HepG2 (cell line): ENCODE data around the gene PKD2L1. TPM values are rescaled to one million over a fixed set of nuclear protein-coding genes. Genes with fewer than 3 reads are reported as not detected.

Experiments used
- ARNT ChIP-seq: fragments of 450-650 bp; IDR thresholded peaks from 2 replicates; pipeline ENCODE4 v1.6.1; 2017
- CAMTA2 ChIP-seq: sonication (generic); formaldehyde crosslinking; IDR thresholded peaks from 2 replicates; pipeline ENCODE4 v1.4.0; 2020; ENCODE audit warnings: mild to moderate bottlenecking, missing genetic modification reagents, borderline replicate concordance
- FOXA3 ChIP-seq: IDR thresholded peaks from 2 replicates; pipeline ENCODE4 v1.6.1; 2016; ENCODE audit warnings: missing genetic modification reagents, missing compliant biosample characterization
- FOXO4 ChIP-seq: sonication (generic); formaldehyde crosslinking; conservative IDR thresholded peaks from 2 replicates; pipeline ENCODE4 v1.8.1; 2023; ENCODE audit warnings: missing genetic modification reagents
- GTF2F1 ChIP-seq: fragments of 150-350 bp; IDR thresholded peaks from 2 replicates; pipeline ENCODE4 v1.6.1; 2014; ENCODE audit warnings: low read length
- JARID2 ChIP-seq: sonication (generic); formaldehyde crosslinking; IDR thresholded peaks from 2 replicates; pipeline ENCODE4 v1.8.1; 2023; ENCODE audit warnings: missing genetic modification reagents, inconsistent platforms; ENCODE audit not compliant: insufficient replicate concordance
- PAWR ChIP-seq: sonication (generic); formaldehyde crosslinking; IDR thresholded peaks from 2 replicates; pipeline ENCODE4 v1.4.0; 2020; ENCODE audit warnings: missing genetic modification reagents, mild to moderate bottlenecking, borderline replicate concordance
- POLR2A ChIP-seq, 2 experiments: IDR thresholded peaks; 2 replicates each; pipeline ENCODE4 v1.6.1; 2011; ENCODE audit warnings: low read depth in 2 of 2, low read length in 2 of 2, mild to moderate bottlenecking in 1 of 2, moderate library complexity in 1 of 2; ENCODE audit not compliant: insufficient read depth in 1 of 2
- PPARG ChIP-seq: conservative IDR thresholded peaks from 2 replicates; pipeline ENCODE4 v1.6.1; 2016; ENCODE audit warnings: missing biosample characterization, missing genetic modification reagents
- SOX6 ChIP-seq, 2 experiments: fragments of 450-650 bp in 1 of 2; sonication (generic) in 1 of 2; formaldehyde crosslinking in 1 of 2; IDR thresholded peaks; 2 replicates each; pipeline versions ENCODE4 v1.4.0 to v1.6.1; 2017 to 2020; ENCODE audit warnings: antibody characterized with exemption in 1 of 2, mild to moderate bottlenecking in 1 of 2, missing genetic modification reagents in 1 of 2
- SUZ12 ChIP-seq: fragments of 150-350 bp; IDR thresholded peaks from 2 replicates; pipeline ENCODE4 v1.6.1; 2014; ENCODE audit warnings: low read depth, low read length
- TERF1 ChIP-seq: sonication (generic); formaldehyde crosslinking; IDR thresholded peaks from 2 replicates; pipeline ENCODE4 v1.8.0; 2022; ENCODE audit warnings: mild to moderate bottlenecking, missing genetic modification reagents, moderate library complexity
- ZFP82 ChIP-seq: sonication (generic); formaldehyde crosslinking; IDR thresholded peaks from 2 replicates; pipeline ENCODE4 v1.5.1; 2020; ENCODE audit warnings: mild to moderate bottlenecking, missing genetic modification reagents, borderline replicate concordance
- ZNF12 ChIP-seq: sonication (generic); formaldehyde crosslinking; IDR thresholded peaks from 2 replicates; pipeline ENCODE4 v1.5.0; 2020; ENCODE audit warnings: missing genetic modification reagents
- ZNF224 ChIP-seq: sonication (generic); formaldehyde crosslinking; IDR thresholded peaks from 2 replicates; pipeline ENCODE4 v1.5.0; 2020; ENCODE audit warnings: mild to moderate bottlenecking, missing genetic modification reagents
- ZNF333 ChIP-seq: sonication (generic); formaldehyde crosslinking; IDR thresholded peaks from 2 replicates; pipeline ENCODE4 v1.4.0; 2020; ENCODE audit warnings: mild to moderate bottlenecking, missing genetic modification reagents, borderline replicate concordance
- ZSCAN30 ChIP-seq: sonication (generic); formaldehyde crosslinking; IDR thresholded peaks from 2 replicates; pipeline ENCODE4 v1.5.0; 2020; ENCODE audit warnings: mild to moderate bottlenecking, missing genetic modification reagents
- polyA plus RNA-seq, 8 experiments: library from polyadenylated mRNA; depleted of rRNA in 3 of 8; stranded (reverse) in 7 of 8; unstranded in 1 of 8; fragments of >200 nt; fragmentation: Illumina TruSeq in 4 of 8; extraction: Trizol in 4 of 8; gene quantifications; 2 replicates each; pipeline versions ENCODE4 v1.2.1 to v1.2.3, GENCODE V29; 2011 to 2016; ENCODE audit warnings: low read depth in 4 of 8, missing spikeins in 1 of 8, mixed read lengths in 1 of 8; ENCODE audit not compliant: insufficient read depth in 1 of 8
- total RNA-seq, 5 experiments: library from RNA; depleted of rRNA; stranded (reverse); fragments of >200 nt; fragmentation: Illumina TruSeq; extraction: Trizol; gene quantifications; 2 replicates each; pipeline ENCODE4 v1.2.3, GENCODE V29; 2016; ENCODE audit warnings: low read depth in 1 of 5
- TF ChIP-seq, protein P1 (sequence below): fragments of 450-650 bp; IDR thresholded peaks from 2 replicates; pipeline ENCODE4 v1.6.1; 2017
- TF ChIP-seq, protein P2 (sequence below): sonication (generic); formaldehyde crosslinking; IDR thresholded peaks from 2 replicates; pipeline ENCODE4 v1.5.1; 2020; ENCODE audit warnings: missing genetic modification reagents, mild to moderate bottlenecking, borderline replicate concordance
- TF ChIP-seq, protein P3 (sequence below): sonication (generic); formaldehyde crosslinking; IDR thresholded peaks from 2 replicates; pipeline ENCODE4 v1.4.0; 2020; ENCODE audit warnings: mild to moderate bottlenecking, missing genetic modification reagents

Gene PKD2L1
- total and polyA plus RNA-seq, 2 of the 13 experiments (the other 11 are each of a cell fraction or from before 2014, with no cell fraction given): 0.07 to 0.15 TPM

DNA sequence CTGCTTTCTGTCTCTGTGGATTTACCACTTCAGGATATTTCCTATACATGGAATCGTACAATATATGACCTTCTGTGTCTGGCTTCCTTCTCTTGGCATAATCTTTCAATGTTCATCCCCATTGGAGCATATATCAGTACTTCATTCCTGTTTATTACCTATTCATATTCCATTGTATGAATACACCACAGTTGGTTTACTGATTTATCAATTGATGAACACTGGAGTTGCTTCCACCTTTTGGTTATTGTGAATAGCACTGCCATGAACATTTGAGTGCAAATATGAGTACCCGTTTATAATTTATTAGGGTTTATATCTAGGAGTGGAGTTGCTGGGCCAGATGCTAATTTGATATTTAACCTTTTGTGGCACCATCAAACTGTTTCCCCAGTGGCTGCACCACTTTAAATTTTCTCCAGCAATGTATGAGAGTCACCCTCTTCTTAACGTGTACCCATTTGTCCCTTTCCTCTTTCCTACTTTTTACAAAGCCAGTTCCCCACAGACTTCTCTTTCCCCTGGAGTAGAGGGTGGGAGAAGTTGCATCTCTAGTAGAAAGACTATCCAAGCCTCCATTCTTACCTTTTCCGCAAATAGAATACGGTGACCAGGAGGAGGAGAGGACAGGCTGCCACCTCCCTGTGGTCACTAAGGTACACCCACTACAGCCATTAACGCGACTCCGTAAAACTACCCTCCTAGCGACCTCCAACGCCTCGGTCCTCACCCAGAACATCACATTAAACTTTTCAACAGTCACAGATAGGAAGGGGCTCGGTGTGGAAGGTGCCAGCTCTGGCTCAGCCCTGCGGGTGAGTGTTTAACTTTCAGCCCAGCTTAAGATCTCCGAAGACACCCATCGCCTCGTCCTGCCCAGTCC, 42.6 kb upstream of the PKD2L1 start (continued):
- no peak for TF ChIP-seq ZNF333
- no peak for TF ChIP-seq ZNF12 (CRISPR knock-in tag)
- no peak for TF ChIP-seq PAWR (CRISPR knock-in tag)
- TF ChIP-seq POLR2A (IDR thresholded peaks at IDR 0.05; ENCODE audit: insufficient read depth in 1 of 2, low read depth in 2 of 2, low read length in 2 of 2): peak in 1 of 2 experiments; percentile 90; a peak in 2 of 4 replicates
- TF ChIP-seq CAMTA2 (CRISPR knock-in tag): no peak
- TF ChIP-seq GTF2F1: no peak
- no peak for TF ChIP-seq ZFP82 (CRISPR knock-in tag)
- TF ChIP-seq ARNT: no peak
- TF ChIP-seq SUZ12: no peak
- no peak for TF ChIP-seq FOXO4 (CRISPR knock-in tag)
- no peak for TF ChIP-seq FOXA3 (CRISPR knock-in tag)
- TF ChIP-seq ZSCAN30: no peak
- TF ChIP-seq, protein P1, sequence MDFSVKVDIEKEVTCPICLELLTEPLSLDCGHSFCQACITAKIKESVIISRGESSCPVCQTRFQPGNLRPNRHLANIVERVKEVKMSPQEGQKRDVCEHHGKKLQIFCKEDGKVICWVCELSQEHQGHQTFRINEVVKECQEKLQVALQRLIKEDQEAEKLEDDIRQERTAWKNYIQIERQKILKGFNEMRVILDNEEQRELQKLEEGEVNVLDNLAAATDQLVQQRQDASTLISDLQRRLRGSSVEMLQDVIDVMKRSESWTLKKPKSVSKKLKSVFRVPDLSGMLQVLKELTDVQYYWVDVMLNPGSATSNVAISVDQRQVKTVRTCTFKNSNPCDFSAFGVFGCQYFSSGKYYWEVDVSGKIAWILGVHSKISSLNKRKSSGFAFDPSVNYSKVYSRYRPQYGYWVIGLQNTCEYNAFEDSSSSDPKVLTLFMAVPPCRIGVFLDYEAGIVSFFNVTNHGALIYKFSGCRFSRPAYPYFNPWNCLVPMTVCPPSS: no peak
- no peak for TF ChIP-seq PPARG
- no peak for TF ChIP-seq JARID2 (CRISPR knock-in tag)
- TF ChIP-seq, protein P2, sequence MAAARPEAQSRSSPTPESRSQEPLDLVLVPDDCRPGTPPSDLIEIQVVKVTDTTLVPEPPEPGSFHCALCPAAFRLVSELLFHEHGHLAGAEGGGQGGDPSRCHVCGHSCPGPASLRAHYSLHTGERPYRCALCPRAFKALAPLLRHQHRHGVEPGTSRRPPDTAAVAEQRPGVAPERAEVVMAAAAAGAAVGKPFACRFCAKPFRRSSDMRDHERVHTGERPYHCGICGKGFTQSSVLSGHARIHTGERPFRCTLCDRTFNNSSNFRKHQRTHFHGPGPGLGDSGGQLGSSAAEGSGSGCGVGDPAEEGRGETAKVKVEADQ (CRISPR knock-in tag): no peak
- no peak for TF ChIP-seq TERF1
- TF ChIP-seq ZNF224 (CRISPR knock-in tag): no peak
- TF ChIP-seq SOX6 (IDR thresholded peaks at IDR 0.05): no peak
- no peak for TF ChIP-seq SOX6 (CRISPR knock-in tag; IDR thresholded peaks at IDR 0.05)
- TF ChIP-seq, protein P3, sequence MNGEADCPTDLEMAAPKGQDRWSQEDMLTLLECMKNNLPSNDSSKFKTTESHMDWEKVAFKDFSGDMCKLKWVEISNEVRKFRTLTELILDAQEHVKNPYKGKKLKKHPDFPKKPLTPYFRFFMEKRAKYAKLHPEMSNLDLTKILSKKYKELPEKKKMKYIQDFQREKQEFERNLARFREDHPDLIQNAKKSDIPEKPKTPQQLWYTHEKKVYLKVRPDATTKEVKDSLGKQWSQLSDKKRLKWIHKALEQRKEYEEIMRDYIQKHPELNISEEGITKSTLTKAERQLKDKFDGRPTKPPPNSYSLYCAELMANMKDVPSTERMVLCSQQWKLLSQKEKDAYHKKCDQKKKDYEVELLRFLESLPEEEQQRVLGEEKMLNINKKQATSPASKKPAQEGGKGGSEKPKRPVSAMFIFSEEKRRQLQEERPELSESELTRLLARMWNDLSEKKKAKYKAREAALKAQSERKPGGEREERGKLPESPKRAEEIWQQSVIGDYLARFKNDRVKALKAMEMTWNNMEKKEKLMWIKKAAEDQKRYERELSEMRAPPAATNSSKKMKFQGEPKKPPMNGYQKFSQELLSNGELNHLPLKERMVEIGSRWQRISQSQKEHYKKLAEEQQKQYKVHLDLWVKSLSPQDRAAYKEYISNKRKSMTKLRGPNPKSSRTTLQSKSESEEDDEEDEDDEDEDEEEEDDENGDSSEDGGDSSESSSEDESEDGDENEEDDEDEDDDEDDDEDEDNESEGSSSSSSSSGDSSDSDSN (CRISPR knock-in tag): peak; percentile 57; the same call in 1 of the 2 replicates
